OCI-LY7 (cell line): Measurements from ENCODE around the gene BOK.

ENCODE experiments used
- CTCF ChIP-seq: fragments of 200-600 bp; sonication (generic); conservative IDR thresholded peaks from 2 replicates; pipeline ENCODE4 v1.5.1; 2014; ENCODE audit warnings: mild to moderate bottlenecking, antibody characterized with exemption, low read length, moderate library complexity, mixed read lengths
- EZH2phosphoT487 ChIP-seq: fragments of 200-600 bp; sonication (generic); IDR thresholded peaks from 2 replicates; pipeline ENCODE4 v1.6.1; 2018; ENCODE audit warnings: low read depth, borderline replicate concordance, mild to moderate bottlenecking, mixed run types, antibody characterized with exemption, low read length, moderate library complexity, mixed read lengths

- TF ChIP-seq CTCF (no peak), EZH2phosphoT487 (no peak)
Observed at GRCh38 chr2:241514986-241515737, 43.4 kb upstream of the BOK start.
